GM12878 (cell line): Measurements from ENCODE around the gene PGAM2. TPM values are rescaled to one million over a fixed set of nuclear protein-coding genes. Genes with fewer than 3 reads are reported as not detected.

Source experiments
- ATAC-seq: fragments of 200-7000 bp; cut with Tn5 transposase; 3 replicates; pipeline ENCODE4 v1.9.1; 2020; ENCODE audit warnings: mild to moderate bottlenecking, moderate library complexity
- BruUV-seq: library from RNA; stranded (reverse); fragments of 400-500 nt; replicated peaks from 2 replicates; lab custom pipeline; 2021; lab: Mats Ljungman, UMichigan
- CTCF ChIA-PET: fragments of 300-600 bp; sonication (Branson Sonifier 250); formaldehyde crosslinking; extraction: SDS; loops from one replicate; lab custom pipeline; 2021; ENCODE audit warnings: inconsistent platforms; lab: Yijun Ruan, JAX
- POLR2A ChIA-PET: fragments of 350-600 bp; formaldehyde crosslinking; extraction: SDS; loops from one replicate; lab custom pipeline; 2021; ENCODE audit warnings: inconsistent platforms; lab: Charles Lee
- RAD21 ChIA-PET: fragments of 300-600 bp; sonication (Branson Sonifier 250); formaldehyde crosslinking; loops from one replicate; lab custom pipeline; 2023; ENCODE audit warnings: antibody characterized with exemption; ENCODE audit not compliant: unreplicated experiment; lab: Charles Lee
- SMC1A ChIA-PET: fragments of 300-600 bp; sonication (Branson Sonifier 250); formaldehyde crosslinking; loops from one replicate; lab custom pipeline; 2023; ENCODE audit not compliant: unreplicated experiment, uncharacterized antibody; lab: Charles Lee
- DNase-seq: peaks from one replicate; pipeline ENCODE4 v3.0.0-alpha.2; 2011; ENCODE audit warnings: low read depth, low spot score
- FAIRE-seq: peaks from 3 replicates; lab custom pipeline; 2011; peaks lifted over from hg19 to GRCh38; lab: Jason Lieb, UNC
- H2AFZ ChIP-seq: 2 replicates; pipeline ENCODE4 v1.6.0; 2011; ENCODE audit warnings: low read depth, low read length, control low read depth; ENCODE audit not compliant: control insufficient read depth
- H3K27ac ChIP-seq: 2 replicates; pipeline ENCODE4 v1.5.1; 2011; ENCODE audit warnings: control low read depth; ENCODE audit not compliant: control insufficient read depth, insufficient read depth
- H3K27me3 ChIP-seq, 2 experiments: replicated peaks in 1 of 2; 2 replicates each; pipeline versions ENCODE4 v1.6.0 to v1.6.1; 2011; ENCODE audit warnings: low read length in 1 of 2; ENCODE audit not compliant: control insufficient read depth in 2 of 2, insufficient read depth in 2 of 2
- H3K36me3 ChIP-seq, 2 experiments: 2 replicates each; pipeline ENCODE4 v1.5.1; 2011; ENCODE audit warnings: low read length in 1 of 2; ENCODE audit not compliant: control insufficient read depth in 2 of 2, insufficient read depth in 2 of 2
- H3K4me1 ChIP-seq: 2 replicates; pipeline ENCODE4 v1.6.1; 2011; ENCODE audit warnings: mild to moderate bottlenecking, low read length, moderate library complexity, mixed read lengths; ENCODE audit not compliant: control insufficient read depth, insufficient read depth
- H3K4me2 ChIP-seq: 2 replicates; pipeline ENCODE4 v1.6.0; 2011; ENCODE audit warnings: control low read depth; ENCODE audit not compliant: control insufficient read depth, insufficient read depth
- H3K4me3 ChIP-seq: fragments of 200-600 bp; sonication (generic); 2 replicates; pipeline ENCODE4 v1.5.1; 2016
- H3K79me2 ChIP-seq: 2 replicates; pipeline ENCODE4 v1.6.0; 2011; ENCODE audit warnings: low read length; ENCODE audit not compliant: control insufficient read depth, insufficient read depth
- H3K9ac ChIP-seq: 2 replicates; pipeline ENCODE4 v1.8.0; 2011; ENCODE audit warnings: low read length, control low read depth, mixed read lengths; ENCODE audit not compliant: control insufficient read depth, insufficient read depth
- H3K9me3 ChIP-seq: replicated peaks from 3 replicates; pipeline ENCODE4 v1.5.1; 2011; ENCODE audit warnings: mild to moderate bottlenecking, low read length; ENCODE audit not compliant: control insufficient read depth, insufficient read depth
- H4K20me1 ChIP-seq: 2 replicates; pipeline ENCODE4 v1.6.0; 2011; ENCODE audit not compliant: control insufficient read depth, insufficient read depth
- BRCA1 ChIP-seq: IDR thresholded peaks from 2 replicates; pipeline ENCODE4 v1.6.1; 2011; ENCODE audit warnings: low read depth, low read length, improper control_type of control experiment
- CBFB ChIP-seq: IDR thresholded peaks from 2 replicates; pipeline ENCODE4 v1.6.1; 2016; ENCODE audit warnings: antibody characterized with exemption, low read depth
- CHD1 ChIP-seq: IDR thresholded peaks from 2 replicates; pipeline ENCODE4 v1.6.1; 2012; ENCODE audit warnings: low read depth, low read length, improper control_type of control experiment
- CHD2 ChIP-seq: IDR thresholded peaks from 2 replicates; pipeline ENCODE4 v1.6.1; 2011; ENCODE audit warnings: low read depth, low read length, improper control_type of control experiment, borderline replicate concordance
- NRF1 ChIP-seq: conservative IDR thresholded peaks from 2 replicates; pipeline ENCODE4 v1.6.1; 2011; ENCODE audit warnings: mild to moderate bottlenecking, low read depth, low read length, improper control_type of control experiment
- RELA ChIP-seq: fragments of 450-650 bp; IDR thresholded peaks from 2 replicates; pipeline ENCODE4 v1.8.0; 2014; ENCODE audit warnings: borderline replicate concordance; ENCODE audit not compliant: partially characterized antibody
- RFX5 ChIP-seq: IDR thresholded peaks from 2 replicates; pipeline ENCODE4 v1.6.1; 2011; ENCODE audit warnings: low read depth, low read length, improper control_type of control experiment
- TCF7 ChIP-seq: IDR thresholded peaks from 2 replicates; pipeline ENCODE4 v1.6.1; 2014; ENCODE audit warnings: antibody characterized with exemption, borderline replicate concordance
- WGBS: methylation state at CpG from one replicate; pipeline ENCODE4 v1.1.6; 2016; ENCODE audit warnings: low lambda C conversion rate; ENCODE audit not compliant: insufficient replicate concordance, insufficient coverage; ENCODE audit errors: missing lambda C conversion rate; 5-methylcytosine and 5-hydroxymethylcytosine counted together
- in situ Hi-C: fragments of 300-500 bp; cut with MboI; formaldehyde crosslinking; loops from 9 replicates; pipeline ENCODE4 v1.14.3; 2018; ENCODE audit warnings: mixed read lengths
- intact Hi-C: fragments of 100-400 bp; cut with micrococcal nuclease; formaldehyde crosslinking; loops from one replicate; pipeline ENCODE4 v1.14.2; 2022; ENCODE audit not compliant: unreplicated experiment
- polyA plus RNA-seq, 11 experiments: library from polyadenylated mRNA; depleted of rRNA in 4 of 11; unstranded in 6 of 11; stranded (reverse) in 5 of 11; fragments of >200 nt; fragmentation: Nextera tagmentation in 4 of 11; fragmentation: Illumina TruSeq in 1 of 11; extraction: Ambion mirVana in 4 of 11; extraction: Trizol in 1 of 11; gene quantifications; 1 replicate in 1 of 11; 2 replicates in 10 of 11; pipeline versions ENCODE4 v1.2.1 to v1.2.3, GENCODE V29; 2011 to 2016; ENCODE audit warnings: inconsistent platforms in 2 of 11, missing spikeins in 2 of 11, low read depth in 1 of 11
- total RNA-seq, 4 experiments: library from RNA; depleted of rRNA in 3 of 4; stranded (reverse); fragments of >200 nt in 3 of 4; fragmentation: Illumina TruSeq in 1 of 4; extraction: Trizol in 1 of 4; gene quantifications; 2 replicates each; pipeline versions ENCODE4 v1.2.1 to v1.2.3, GENCODE V29; 2013 to 2021
- TF ChIP-seq, protein P1 (sequence below): fragments of 450-650 bp; IDR thresholded peaks from 2 replicates; pipeline ENCODE4 v1.6.1; 2017; ENCODE audit warnings: low read depth, mild to moderate bottlenecking, moderate library complexity
- TF ChIP-seq, protein P2 (sequence below): fragments of 450-650 bp; formaldehyde crosslinking; IDR thresholded peaks from 2 replicates; pipeline ENCODE4 v1.4.0; 2020; ENCODE audit warnings: mild to moderate bottlenecking, moderate library complexity

Gene PGAM2
- total and polyA plus RNA-seq, 10 of the 15 experiments (the other 5 are each of a cell fraction or from before 2014, with no cell fraction given), result not detected

DNA sequence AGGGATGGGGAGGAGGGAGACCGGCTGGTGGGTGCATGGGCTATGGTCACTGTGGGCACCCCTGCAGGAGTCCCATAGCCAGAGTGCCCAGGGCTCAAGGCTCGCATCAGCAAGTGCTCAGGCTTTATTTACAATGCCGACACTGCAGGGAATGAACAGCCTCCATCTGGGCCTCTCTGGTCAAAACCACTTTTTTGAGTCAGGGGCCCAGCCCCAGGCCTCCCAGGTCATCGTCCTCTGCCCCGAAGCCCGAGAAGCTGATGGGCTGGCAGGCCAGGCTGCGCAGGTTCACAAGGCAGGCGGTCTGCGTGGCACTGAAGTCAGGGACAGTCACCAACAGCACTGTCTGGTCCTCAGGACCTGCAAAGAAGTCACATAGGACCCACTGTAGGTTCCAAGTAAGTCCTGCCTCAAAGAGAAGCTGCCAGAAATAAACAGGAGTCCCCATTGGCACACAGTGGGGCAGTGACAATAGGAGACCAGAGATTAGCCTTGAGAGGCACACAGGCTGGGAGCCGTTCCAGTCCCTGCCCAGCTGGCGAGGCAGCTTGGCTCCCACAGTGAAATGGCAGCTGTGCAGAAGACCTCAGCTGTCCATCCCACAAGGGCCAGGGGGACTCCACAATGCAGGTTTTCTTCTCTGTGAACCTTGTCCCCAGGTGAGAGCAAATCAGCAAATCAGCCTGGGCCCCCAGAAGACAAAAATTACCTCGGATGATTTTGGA, 49.4 kb upstream of the PGAM2 start:
- H3K4me2 ChIP-seq, result no peak overlapping the region
- 90% methylated on average over 12 of the region's 12 CpGs for WGBS
- RAD21 ChIA-PET, result no interaction called here
- CTCF ChIA-PET, result no interaction called here
- H3K36me3 ChIP-seq, result peaks cover 5 to 10% of the 10 kb centered on the region in 2 experiments; a peak in 3 of 4 replicates
- no peaks in the 10 kb centered on the region for H4K20me1 ChIP-seq
- BruUV-seq, result no TSS peak
- H2AFZ ChIP-seq, result no peak overlapping the region
- FAIRE-seq (no peak), ATAC-seq (no peak)
- intact Hi-C loops (no loop called here), in situ Hi-C loops (no loop called here)
- no peaks in the 10 kb centered on the region for H3K4me1 ChIP-seq
- POLR2A ChIA-PET, result interaction anchor here (0.9 kb wide), 1 partner anchor 16 kb away, joined by 3 read pairs; no protein-coding TSS in a partner anchor
- no peak overlapping the region for H3K27ac ChIP-seq
- no peaks in the 10 kb centered on the region for H3K27me3 ChIP-seq
- H3K4me3 ChIP-seq, result no peak overlapping the region
- H3K79me2 ChIP-seq, result no peaks in the 10 kb centered on the region
- no peak for TF ChIP-seq RFX5
- TF ChIP-seq, protein P1, sequence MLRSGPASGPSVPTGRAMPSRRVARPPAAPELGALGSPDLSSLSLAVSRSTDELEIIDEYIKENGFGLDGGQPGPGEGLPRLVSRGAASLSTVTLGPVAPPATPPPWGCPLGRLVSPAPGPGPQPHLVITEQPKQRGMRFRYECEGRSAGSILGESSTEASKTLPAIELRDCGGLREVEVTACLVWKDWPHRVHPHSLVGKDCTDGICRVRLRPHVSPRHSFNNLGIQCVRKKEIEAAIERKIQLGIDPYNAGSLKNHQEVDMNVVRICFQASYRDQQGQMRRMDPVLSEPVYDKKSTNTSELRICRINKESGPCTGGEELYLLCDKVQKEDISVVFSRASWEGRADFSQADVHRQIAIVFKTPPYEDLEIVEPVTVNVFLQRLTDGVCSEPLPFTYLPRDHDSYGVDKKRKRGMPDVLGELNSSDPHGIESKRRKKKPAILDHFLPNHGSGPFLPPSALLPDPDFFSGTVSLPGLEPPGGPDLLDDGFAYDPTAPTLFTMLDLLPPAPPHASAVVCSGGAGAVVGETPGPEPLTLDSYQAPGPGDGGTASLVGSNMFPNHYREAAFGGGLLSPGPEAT, result no peak
- no peak for TF ChIP-seq TCF7
- no peak for TF ChIP-seq CBFB
- TF ChIP-seq CHD1, result no peak
- TF ChIP-seq, protein P2, sequence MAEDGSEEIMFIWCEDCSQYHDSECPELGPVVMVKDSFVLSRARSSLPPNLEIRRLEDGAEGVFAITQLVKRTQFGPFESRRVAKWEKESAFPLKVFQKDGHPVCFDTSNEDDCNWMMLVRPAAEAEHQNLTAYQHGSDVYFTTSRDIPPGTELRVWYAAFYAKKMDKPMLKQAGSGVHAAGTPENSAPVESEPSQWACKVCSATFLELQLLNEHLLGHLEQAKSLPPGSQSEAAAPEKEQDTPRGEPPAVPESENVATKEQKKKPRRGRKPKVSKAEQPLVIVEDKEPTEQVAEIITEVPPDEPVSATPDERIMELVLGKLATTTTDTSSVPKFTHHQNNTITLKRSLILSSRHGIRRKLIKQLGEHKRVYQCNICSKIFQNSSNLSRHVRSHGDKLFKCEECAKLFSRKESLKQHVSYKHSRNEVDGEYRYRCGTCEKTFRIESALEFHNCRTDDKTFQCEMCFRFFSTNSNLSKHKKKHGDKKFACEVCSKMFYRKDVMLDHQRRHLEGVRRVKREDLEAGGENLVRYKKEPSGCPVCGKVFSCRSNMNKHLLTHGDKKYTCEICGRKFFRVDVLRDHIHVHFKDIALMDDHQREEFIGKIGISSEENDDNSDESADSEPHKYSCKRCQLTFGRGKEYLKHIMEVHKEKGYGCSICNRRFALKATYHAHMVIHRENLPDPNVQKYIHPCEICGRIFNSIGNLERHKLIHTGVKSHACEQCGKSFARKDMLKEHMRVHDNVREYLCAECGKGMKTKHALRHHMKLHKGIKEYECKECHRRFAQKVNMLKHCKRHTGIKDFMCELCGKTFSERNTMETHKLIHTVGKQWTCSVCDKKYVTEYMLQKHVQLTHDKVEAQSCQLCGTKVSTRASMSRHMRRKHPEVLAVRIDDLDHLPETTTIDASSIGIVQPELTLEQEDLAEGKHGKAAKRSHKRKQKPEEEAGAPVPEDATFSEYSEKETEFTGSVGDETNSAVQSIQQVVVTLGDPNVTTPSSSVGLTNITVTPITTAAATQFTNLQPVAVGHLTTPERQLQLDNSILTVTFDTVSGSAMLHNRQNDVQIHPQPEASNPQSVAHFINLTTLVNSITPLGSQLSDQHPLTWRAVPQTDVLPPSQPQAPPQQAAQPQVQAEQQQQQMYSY (CRISPR knock-in tag), result no peak
- TF ChIP-seq NRF1, result no peak
- no peak for TF ChIP-seq BRCA1
- no peak for TF ChIP-seq CHD2
- no peak for TF ChIP-seq RELA
- TF ChIP-seq, all 136 proteins: peak for 0
- DNase-seq, result no peak
- Histone ChIP-seq H3K9me3 (no peaks in the 10 kb centered on the region), H3K9ac (no peak overlapping the region)
- SMC1A ChIA-PET, result no interaction called here
